NCI-H526 (cell line): ENCODE data around the gene CHRNB1.
"Not testable (repeated sequence)": the region's sequence is repeated elsewhere in the genome, so short reads cannot be mapped to it uniquely, and the experiment has no call there.

Experiments
- DNase-seq, 2 experiments: peaks; one replicate each; lab custom pipeline; 2025; lab: John Stamatoyannopoulos, UW

CHRNB1 gene

GRCh38 chr17:7467498-7467897, 22.6 kb downstream of the CHRNB1 start:
- peak in 1 of 2 experiments; percentile 47 for DNase-seq

GRCh38 chr17:7468290-7468689, 23.4 kb downstream of the CHRNB1 start:
- no peak for DNase-seq

GRCh38 chr17:7468804-7469389, 24.0 kb downstream of the CHRNB1 start:
- DNase-seq, result no peak

- not testable (repeated sequence) for DNase-seq
These were observed 25.0 kb downstream of the CHRNB1 start for GRCh38 chr17:7469843-7470242.

GRCh38 chr17:7470457-7470973, 25.7 kb downstream of the CHRNB1 start:
- not testable (repeated sequence) for DNase-seq

- DNase-seq, result no peak
These were observed 26.9 kb downstream of the CHRNB1 start for GRCh38 chr17:7471729-7472128.

- not testable (repeated sequence) for DNase-seq
These were observed 29.9 kb downstream of the CHRNB1 start for GRCh38 chr17:7474767-7475166.

- no peak for DNase-seq
These were observed 31.0 kb downstream of the CHRNB1 start for GRCh38 chr17:7475764-7476422.

- no peak for DNase-seq
These were observed 31.6 kb downstream of the CHRNB1 start for GRCh38 chr17:7476494-7476893.

- no peak for DNase-seq
These were observed 32.1 kb downstream of the CHRNB1 start for GRCh38 chr17:7476951-7477350.

GRCh38 chr17:7477392-7478275, 32.8 kb downstream of the CHRNB1 start:
- no peak for DNase-seq

- no peak for DNase-seq
These were observed 33.7 kb downstream of the CHRNB1 start for GRCh38 chr17:7478276-7479212.

- DNase-seq, result peak in 1 of 2 experiments; percentile 40
These were observed 34.6 kb downstream of the CHRNB1 start, which contains the start of gene ZBTB4 for GRCh38 chr17:7479213-7480088. Gene ZBTB4 (minus strand): TSS chr17:7479631. CDS start chr17:7466801, 12,830 bp downstream.

GRCh38 chr17:7480089-7480384, 35.2 kb downstream of the CHRNB1 start:
- no peak for DNase-seq

GRCh38 chr17:7481275-7481674, 36.4 kb downstream of the CHRNB1 start, which contains the start of gene SLC35G6:
Gene SLC35G6 (plus strand): TSS chr17:7481446. CDS start chr17:7481517, 71 bp downstream.
- not testable (repeated sequence) for DNase-seq

GRCh38 chr17:7481842-7482741, 37.2 kb downstream of the CHRNB1 start:
- DNase-seq, result not testable (repeated sequence)

- DNase-seq, result not testable (repeated sequence)
These were observed 37.9 kb downstream of the CHRNB1 start for GRCh38 chr17:7482742-7483088.

- peak; percentile 89 to 91 for DNase-seq
These were observed 38.6 kb downstream of the CHRNB1 start for GRCh38 chr17:7483255-7484066.
